Measurements from ENCODE around the gene DYSF. TPM values are rescaled to one million over a fixed set of nuclear protein-coding genes. Genes with fewer than 3 reads are reported as not detected.

DYSF gene
- total RNA-seq, 1 experiment from 2014 or later: 5.5 TPM

GRCh38 chr2:71618327-71619113 is 165.2 kb downstream of the DYSF start:
- no peaks in the 10 kb centered on the region for H3K79me2 ChIP-seq (ENCODE audit: insufficient read depth, low read length)
- no peaks in the 10 kb centered on the region for H3K4me1 Mint-ChIP-seq
- H3K4ac ChIP-seq (ENCODE audit: low read depth, low read length): no peak overlapping the region
- H4K8ac ChIP-seq (replicated peaks; ENCODE audit: insufficient read length, low read depth, low read length): no peak overlapping the region
- H2AFZ ChIP-seq (ENCODE audit: low read length): no peak overlapping the region
- H3K27ac ChIP-seq (ENCODE audit: insufficient read length, low read depth, low read length): no peak overlapping the region
- no peak overlapping the region for H3T11ph ChIP-seq (ENCODE audit: low read length)
- H3K9me3 Mint-ChIP-seq: no peaks in the 10 kb centered on the region
- H3K4me1 ChIP-seq (ENCODE audit: insufficient read depth, low read length): no peaks in the 10 kb centered on the region
- DNase-seq: peak; percentile 29
- no peak overlapping the region for H3K4me2 ChIP-seq (ENCODE audit: insufficient read depth, insufficient read length, low read length)
- H2BK120ac ChIP-seq (ENCODE audit: low read depth, low read length, poor library complexity, severe bottlenecking): no peak overlapping the region
- no peak overlapping the region for H2BK15ac ChIP-seq (ENCODE audit: low read depth, low read length)
- H3K23me2 ChIP-seq (ENCODE audit: insufficient read length, low read depth, low read length, poor library complexity, severe bottlenecking): no peaks in the 10 kb centered on the region
- no peak overlapping the region for H4K5ac ChIP-seq (ENCODE audit: insufficient read length, low read depth, low read length)
- H3K9ac ChIP-seq (ENCODE audit: extremely low read depth, insufficient read length, low read length): no peak overlapping the region
- H3K27me3 ChIP-seq (ENCODE audit: insufficient read depth, low read length): no peaks in the 10 kb centered on the region
- H2BK20ac ChIP-seq (ENCODE audit: low read depth, low read length, poor library complexity, severe bottlenecking): no peak overlapping the region
- no peak overlapping the region for H3K4me3 Mint-ChIP-seq
- H3K27ac Mint-ChIP-seq: no peak overlapping the region
- no peak overlapping the region for H3K56ac ChIP-seq (ENCODE audit: insufficient read length, low read depth, low read length)
- no peak for TF ChIP-seq CTCF (conservative IDR thresholded peaks at IDR 0.05)
- H2BK5ac ChIP-seq (ENCODE audit: insufficient read length, low read length): no peak overlapping the region
- no peaks in the 10 kb centered on the region for H3K79me1 ChIP-seq (ENCODE audit: insufficient read depth, low read depth, low read length, poor library complexity, severe bottlenecking)
- WGBS (ENCODE audit: extremely low coverage, insufficient read length, low lambda C conversion rate): 100% methylated on average over 1 of the region's 12 CpGs
- H3K36me3 Mint-ChIP-seq (ENCODE audit: insufficient read depth in 1 of 3, low read depth in 3 of 3): no peaks in the 10 kb centered on the region
- no peak overlapping the region for H3K14ac ChIP-seq (ENCODE audit: insufficient read depth, low read length)
- no peak overlapping the region for H3K23ac ChIP-seq (ENCODE audit: insufficient read length, low read depth, low read length)
- no peak overlapping the region for H4K91ac ChIP-seq (ENCODE audit: insufficient read length, low read depth, low read length)
- H2BK12ac ChIP-seq (ENCODE audit: insufficient read length, low read depth, low read length): no peak overlapping the region
- peaks cover 2% of the 10 kb centered on the region; the same call in 1 of the 2 replicates for H3K27me3 Mint-ChIP-seq (ENCODE audit: low read depth)
- H2AK5ac ChIP-seq (ENCODE audit: insufficient read length, low read length): no peak overlapping the region
- H3K9me3 ChIP-seq (ENCODE audit: control insufficient read depth, low read depth, low read length): no peaks in the 10 kb centered on the region
- H3K18ac ChIP-seq (ENCODE audit: insufficient read length, low read depth, low read length): no peak overlapping the region
- no peaks in the 10 kb centered on the region for H4K20me1 ChIP-seq (ENCODE audit: control insufficient read depth, insufficient read depth, insufficient read length)

All from H9 (cell line).